Endothelial cell of umbilical vein (primary cell): Measurements from ENCODE around the gene EML4. TPM values are rescaled to one million over a fixed set of nuclear protein-coding genes. Genes with fewer than 3 reads are reported as not detected.

Source experiments
- BruUV-seq: library from RNA; stranded (reverse); fragments of 400-500 nt; replicated peaks from 2 replicates; lab custom pipeline; 2021; lab: Mats Ljungman, UMichigan
- CTCF ChIA-PET: fragments of 300-600, 350-600 bp; sonication (Branson Sonifier 250); formaldehyde crosslinking; loops from one replicate; lab custom pipeline; 2021; ENCODE audit warnings: antibody characterized with exemption, inconsistent platforms; lab: Charles Lee
- POLR2A ChIA-PET: fragments of 300-600, 350-600 bp; sonication (Branson Sonifier 250); formaldehyde crosslinking; loops from one replicate; lab custom pipeline; 2021; ENCODE audit warnings: antibody characterized with exemption, inconsistent platforms; lab: Charles Lee
- DNase-seq: peaks from one replicate; pipeline ENCODE4 v3.0.0-alpha.2; 2011; ENCODE audit warnings: low read depth, low spot score
- FAIRE-seq: peaks from 2 replicates; lab custom pipeline; 2011; peaks lifted over from hg19 to GRCh38; lab: Jason Lieb, UNC
- H2AFZ ChIP-seq: 2 replicates; pipeline ENCODE4 v1.6.0; 2012; ENCODE audit warnings: low read depth, low read length, control low read depth, inconsistent platforms
- H3K27ac ChIP-seq: 2 replicates; pipeline ENCODE4 v1.5.1; 2011; ENCODE audit warnings: low read depth, mild to moderate bottlenecking, control low read depth, low read length, moderate library complexity; ENCODE audit not compliant: insufficient read depth
- H3K27me3 ChIP-seq, 2 experiments: 2 replicates each; pipeline versions ENCODE4 v1.6.0 to v1.6.1; 2011; ENCODE audit warnings: low read length in 2 of 2, mixed read lengths in 1 of 2; ENCODE audit not compliant: control insufficient read depth in 2 of 2, insufficient read depth in 2 of 2
- H3K36me3 ChIP-seq, 2 experiments: 2 replicates in 1 of 2; 3 replicates in 1 of 2; pipeline ENCODE4 v1.5.1; 2011; ENCODE audit warnings: low read length in 2 of 2, mild to moderate bottlenecking in 1 of 2, moderate library complexity in 1 of 2; ENCODE audit not compliant: control insufficient read depth in 2 of 2, insufficient read depth in 2 of 2; ENCODE audit errors: extremely low read depth in 1 of 2
- H3K4me1 ChIP-seq: 3 replicates; pipeline ENCODE4 v1.5.1; 2011; ENCODE audit warnings: mild to moderate bottlenecking, low read length; ENCODE audit not compliant: control insufficient read depth, insufficient read depth; ENCODE audit errors: extremely low read depth
- H3K4me2 ChIP-seq: 2 replicates; pipeline ENCODE4 v1.6.1; 2011; ENCODE audit warnings: low read length, control low read depth, mixed read lengths; ENCODE audit not compliant: insufficient read depth
- H3K4me3 ChIP-seq, 3 experiments: fragments of 200-600 bp in 1 of 3; sonication (generic), shearing (Covaris generic) in 1 of 3; replicated peaks in 1 of 3; 2 replicates each; pipeline ENCODE4 v1.5.1; 2011 to 2016; ENCODE audit warnings: control low read depth in 3 of 3, low read length in 3 of 3, mild to moderate bottlenecking in 2 of 3, inconsistent platforms in 1 of 3, low read depth in 1 of 3, moderate library complexity in 1 of 3; ENCODE audit not compliant: insufficient read depth in 1 of 3
- H3K79me2 ChIP-seq: 2 replicates; pipeline ENCODE4 v1.6.0; 2012; ENCODE audit warnings: low read length, inconsistent platforms; ENCODE audit not compliant: control insufficient read depth, insufficient read depth
- H3K9ac ChIP-seq: replicated peaks from 2 replicates; pipeline ENCODE3; 2011; ENCODE audit warnings: low read length, control low read depth; ENCODE audit not compliant: insufficient read depth; ENCODE audit errors: extremely low read depth
- H3K9me1 ChIP-seq: replicated peaks from 3 replicates; pipeline ENCODE4 v1.6.0; 2011; ENCODE audit warnings: mild to moderate bottlenecking, low read length; ENCODE audit not compliant: control insufficient read depth, insufficient read depth; ENCODE audit errors: extremely low read depth
- H3K9me3 ChIP-seq: replicated peaks from 2 replicates; pipeline ENCODE4 v1.5.1; 2012; ENCODE audit warnings: low read length, inconsistent platforms; ENCODE audit not compliant: control insufficient read depth, insufficient read depth
- H4K20me1 ChIP-seq: replicated peaks from 2 replicates; pipeline ENCODE3; 2011; ENCODE audit warnings: mild to moderate bottlenecking, low read length; ENCODE audit not compliant: control insufficient read depth, insufficient read depth; ENCODE audit errors: extremely low read depth
- EZH2 ChIP-seq: IDR thresholded peaks from 2 replicates; pipeline ENCODE4 v1.6.1; 2012; ENCODE audit warnings: borderline replicate concordance, low read depth, mild to moderate bottlenecking, moderate library complexity, low read length, inconsistent platforms; ENCODE audit not compliant: severe bottlenecking
- FOS ChIP-seq: IDR thresholded peaks from 2 replicates; pipeline ENCODE4 v1.6.1; 2011; ENCODE audit warnings: mild to moderate bottlenecking, low read length, moderate library complexity, borderline replicate concordance; ENCODE audit not compliant: insufficient read depth
- GATA2 ChIP-seq: IDR thresholded peaks from 2 replicates; pipeline ENCODE4 v1.7.0; 2011; ENCODE audit warnings: low read depth, mild to moderate bottlenecking, moderate library complexity, mixed read lengths, low read length; ENCODE audit not compliant: insufficient read length, insufficient read depth
- JUN ChIP-seq: IDR thresholded peaks from 2 replicates; pipeline ENCODE4 v1.6.1; 2011; ENCODE audit warnings: borderline replicate concordance, low read depth; ENCODE audit not compliant: insufficient read length, insufficient read depth
- MYC ChIP-seq: IDR thresholded peaks from one replicate; pipeline ENCODE4 v1.6.1; 2011; ENCODE audit warnings: mild to moderate bottlenecking, low read depth, low read length
- POLR2A ChIP-seq: IDR thresholded peaks from 2 replicates; pipeline ENCODE4 v1.6.1; 2012; ENCODE audit warnings: low read depth, mild to moderate bottlenecking, control low read depth, low read length
- POLR2AphosphoS5 ChIP-seq: IDR thresholded peaks from 2 replicates; pipeline ENCODE4 v1.6.1; 2012; ENCODE audit warnings: low read depth, mild to moderate bottlenecking, control low read depth, low read length, moderate library complexity; ENCODE audit not compliant: insufficient read depth
- dilution Hi-C: fragments of 300-500 bp; cut with MboI; formaldehyde crosslinking; loops from one replicate; pipeline ENCODE4 v1.15.0; 2019; ENCODE audit warnings: low sequenced_read_pairs; ENCODE audit not compliant: extremely low pct_ligation_motif_present
- intact Hi-C: fragments of 100-400 bp; cut with micrococcal nuclease; formaldehyde crosslinking; loops from one replicate; pipeline ENCODE4 v1.10.0; 2022
- polyA plus RNA-seq, 4 experiments: library from polyadenylated mRNA; depleted of rRNA in 3 of 4; stranded (reverse) in 3 of 4; unstranded in 1 of 4; fragments of >200 nt; gene quantifications; 2 replicates each; pipeline versions ENCODE4 v1.2.1 to v1.2.3, GENCODE V29; 2011 to 2012; ENCODE audit warnings: missing spikeins in 1 of 4
- total RNA-seq: library from RNA; stranded (reverse); gene quantifications from 2 replicates; pipeline ENCODE4 v1.2.3, GENCODE V29; 2021
- TF ChIP-seq, protein P1 (sequence below): IDR thresholded peaks from 2 replicates; pipeline ENCODE4 v1.6.1; 2011; ENCODE audit not compliant: insufficient read depth, insufficient read length
- TF ChIP-seq, protein P2 (sequence below), 2 donors: IDR thresholded peaks; 1 replicate in 1 of 2; 2 replicates in 1 of 2; pipeline ENCODE4 v1.5.1; 2011; ENCODE audit warnings: low read length in 2 of 2, mild to moderate bottlenecking in 2 of 2, moderate library complexity in 2 of 2, control low read depth in 1 of 2, inconsistent platforms in 1 of 2, low read depth in 1 of 2; ENCODE audit not compliant: insufficient read depth in 1 of 2; ENCODE audit errors: extremely low read depth in 1 of 2

EML4 gene
- total and polyA plus RNA-seq, 2 donors (not counting 3 experiments of a cell fraction or from before 2014, with no cell fraction given), result 13.3 to 32.0 TPM

DNA sequence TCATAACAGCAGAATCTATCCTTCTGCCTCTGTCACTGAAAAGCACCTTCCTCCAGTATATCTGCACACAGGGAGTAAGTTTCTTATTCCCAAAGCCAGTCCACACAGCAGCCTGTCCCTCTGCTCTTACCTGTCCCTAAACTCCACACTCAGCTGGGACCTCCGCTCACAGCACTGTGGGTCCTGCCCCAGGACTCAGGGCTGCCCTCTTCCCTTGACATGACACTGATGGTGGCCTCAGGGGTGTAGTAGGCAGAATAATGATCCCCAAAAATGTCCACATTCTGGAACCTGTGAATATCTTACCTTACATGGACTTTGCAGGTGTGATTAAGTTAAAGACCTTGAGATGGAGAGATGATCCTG is 39.7 kb upstream of the EML4 start:
- no peak overlapping the region for H3K27ac ChIP-seq

More for the DNA sequence above, 39.7 kb upstream of the EML4 start:
- Histone ChIP-seq H4K20me1 (no peaks in the 10 kb centered on the region), H3K36me3 (no peaks in the 10 kb centered on the region), H3K4me2 (no peak overlapping the region), H3K4me3 (no peak overlapping the region), H2AFZ (no peak overlapping the region), H3K27me3 (peaks cover 9 to 10% of the 10 kb centered on the region in 2 experiments), H3K4me1 (peaks cover 15% of the 10 kb centered on the region), H3K9ac (no peak overlapping the region), H3K79me2 (no peaks in the 10 kb centered on the region), H3K9me3 (no peaks in the 10 kb centered on the region), H3K9me1 (no peaks in the 10 kb centered on the region)
- DNase-seq, result no peak
- FAIRE-seq, result no peak
- intact Hi-C loops, result no loop called here
- TF ChIP-seq GATA2, result no peak
- TF ChIP-seq POLR2A, result no peak
- TF ChIP-seq, protein P1, sequence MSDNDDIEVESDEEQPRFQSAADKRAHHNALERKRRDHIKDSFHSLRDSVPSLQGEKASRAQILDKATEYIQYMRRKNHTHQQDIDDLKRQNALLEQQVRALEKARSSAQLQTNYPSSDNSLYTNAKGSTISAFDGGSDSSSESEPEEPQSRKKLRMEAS, result no peak
- TF ChIP-seq FOS, result no peak
- TF ChIP-seq, protein P2, sequence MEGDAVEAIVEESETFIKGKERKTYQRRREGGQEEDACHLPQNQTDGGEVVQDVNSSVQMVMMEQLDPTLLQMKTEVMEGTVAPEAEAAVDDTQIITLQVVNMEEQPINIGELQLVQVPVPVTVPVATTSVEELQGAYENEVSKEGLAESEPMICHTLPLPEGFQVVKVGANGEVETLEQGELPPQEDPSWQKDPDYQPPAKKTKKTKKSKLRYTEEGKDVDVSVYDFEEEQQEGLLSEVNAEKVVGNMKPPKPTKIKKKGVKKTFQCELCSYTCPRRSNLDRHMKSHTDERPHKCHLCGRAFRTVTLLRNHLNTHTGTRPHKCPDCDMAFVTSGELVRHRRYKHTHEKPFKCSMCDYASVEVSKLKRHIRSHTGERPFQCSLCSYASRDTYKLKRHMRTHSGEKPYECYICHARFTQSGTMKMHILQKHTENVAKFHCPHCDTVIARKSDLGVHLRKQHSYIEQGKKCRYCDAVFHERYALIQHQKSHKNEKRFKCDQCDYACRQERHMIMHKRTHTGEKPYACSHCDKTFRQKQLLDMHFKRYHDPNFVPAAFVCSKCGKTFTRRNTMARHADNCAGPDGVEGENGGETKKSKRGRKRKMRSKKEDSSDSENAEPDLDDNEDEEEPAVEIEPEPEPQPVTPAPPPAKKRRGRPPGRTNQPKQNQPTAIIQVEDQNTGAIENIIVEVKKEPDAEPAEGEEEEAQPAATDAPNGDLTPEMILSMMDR (IDR thresholded peaks at IDR 0.05; ENCODE audit: extremely low read depth in 1 of 2, insufficient read depth in 1 of 2, low read depth in 1 of 2, low read length in 2 of 2), result no peak
- no peak for TF ChIP-seq MYC
- no peak for TF ChIP-seq EZH2
- TF ChIP-seq POLR2AphosphoS5, result no peak
- TF ChIP-seq JUN, result no peak
- ChIA-PET CTCF (interaction anchor here (1.3 to 1.9 kb wide), 2 partner anchors 12 to 199 kb away, joined by 9 to 11 read pairs; no protein-coding TSS in a partner anchor), POLR2A (no interaction called here)
- no TSS peak for BruUV-seq
- dilution Hi-C loops, result no loop called here
